Stimulated activated CD4-positive, alpha-beta T cell treated with anti-CD3 and anti-CD28 coated beads, Interleukin-1b, Interleukin-23, amount 100 ng/mL, for 24 hours (primary cell): ENCODE data around the gene CAVIN4.

Experiments
- DNase-seq, 4 experiments: peaks; one replicate each; pipeline ENCODE4 v3.0.0-alpha.2; 2020; ENCODE audit warnings: low read depth in 4 of 4, low spot score in 1 of 4

CAVIN4 gene

GRCh38 chr9:100577776-100578448 is at the start of gene CAVIN4:
Gene CAVIN4, plus strand, starts transcription at chr9:100578079. Its CDS starts 65 bp downstream, at chr9:100578144.
- DNase-seq = no peak

GRCh38 chr9:100534401-100534800 is 43.5 kb upstream of the CAVIN4 start:
- DNase-seq = no peak

GRCh38 chr9:100540327-100540726 is 37.6 kb upstream of the CAVIN4 start:
- no peak for DNase-seq

GRCh38 chr9:100549048-100549447 is 28.8 kb upstream of the CAVIN4 start:
- DNase-seq = no peak

GRCh38 chr9:100554935-100555401 is 22.9 kb upstream of the CAVIN4 start:
- no peak for DNase-seq

GRCh38 chr9:100555471-100555870 is 22.4 kb upstream of the CAVIN4 start:
- DNase-seq = no peak

- DNase-seq = no peak
Observed at GRCh38 chr9:100557053-100557452, 20.8 kb upstream of the CAVIN4 start.

- no peak for DNase-seq
Observed at GRCh38 chr9:100561256-100561655, 16.6 kb upstream of the CAVIN4 start.

- DNase-seq = no peak
Observed at GRCh38 chr9:100567856-100568255, 10.0 kb upstream of the CAVIN4 start.

GRCh38 chr9:100573655-100574260 is 4.1 kb upstream of the CAVIN4 start:
- DNase-seq = no peak

- no peak for DNase-seq
Observed at GRCh38 chr9:100575006-100575405, 2.9 kb upstream of the CAVIN4 start.

GRCh38 chr9:100575765-100576386 is 2.0 kb upstream of the CAVIN4 start:
- DNase-seq = no peak

GRCh38 chr9:100578610-100579009 is 731 bp downstream of the CAVIN4 start:
- DNase-seq = no peak

- no peak for DNase-seq
Observed at GRCh38 chr9:100579665-100580064, 1.8 kb downstream of the CAVIN4 start.

- DNase-seq = no peak
Observed at GRCh38 chr9:100580257-100580656, 2.4 kb downstream of the CAVIN4 start.

GRCh38 chr9:100581081-100581480 is 3.2 kb downstream of the CAVIN4 start:
- DNase-seq = no peak

- DNase-seq = no peak
Observed at GRCh38 chr9:100581661-100582060, 3.8 kb downstream of the CAVIN4 start.

GRCh38 chr9:100583014-100583802 is 5.3 kb downstream of the CAVIN4 start:
- DNase-seq = no peak

GRCh38 chr9:100584951-100585350 is 7.1 kb downstream of the CAVIN4 start:
- DNase-seq = no peak

- no peak for DNase-seq
Observed at GRCh38 chr9:100586093-100586492, 8.2 kb downstream of the CAVIN4 start.

- DNase-seq = no peak
Observed at GRCh38 chr9:100587375-100587774, 9.5 kb downstream of the CAVIN4 start.

GRCh38 chr9:100589582-100589981 is 11.7 kb downstream of the CAVIN4 start:
- no peak for DNase-seq
